NCI-H187 (cell line): ENCODE data around the gene SIPA1.
A peak's percentile ranks its signal among the peaks of the same experiment; 100 is the strongest.
"Not testable (repeated sequence)": the region's sequence is repeated elsewhere in the genome, so short reads cannot be mapped to it uniquely, and the experiment has no call there.

Source experiments
- DNase-seq, 2 experiments: peaks; one replicate each; lab custom pipeline; 2025; lab: John Stamatoyannopoulos, UW

Gene SIPA1

DNA sequence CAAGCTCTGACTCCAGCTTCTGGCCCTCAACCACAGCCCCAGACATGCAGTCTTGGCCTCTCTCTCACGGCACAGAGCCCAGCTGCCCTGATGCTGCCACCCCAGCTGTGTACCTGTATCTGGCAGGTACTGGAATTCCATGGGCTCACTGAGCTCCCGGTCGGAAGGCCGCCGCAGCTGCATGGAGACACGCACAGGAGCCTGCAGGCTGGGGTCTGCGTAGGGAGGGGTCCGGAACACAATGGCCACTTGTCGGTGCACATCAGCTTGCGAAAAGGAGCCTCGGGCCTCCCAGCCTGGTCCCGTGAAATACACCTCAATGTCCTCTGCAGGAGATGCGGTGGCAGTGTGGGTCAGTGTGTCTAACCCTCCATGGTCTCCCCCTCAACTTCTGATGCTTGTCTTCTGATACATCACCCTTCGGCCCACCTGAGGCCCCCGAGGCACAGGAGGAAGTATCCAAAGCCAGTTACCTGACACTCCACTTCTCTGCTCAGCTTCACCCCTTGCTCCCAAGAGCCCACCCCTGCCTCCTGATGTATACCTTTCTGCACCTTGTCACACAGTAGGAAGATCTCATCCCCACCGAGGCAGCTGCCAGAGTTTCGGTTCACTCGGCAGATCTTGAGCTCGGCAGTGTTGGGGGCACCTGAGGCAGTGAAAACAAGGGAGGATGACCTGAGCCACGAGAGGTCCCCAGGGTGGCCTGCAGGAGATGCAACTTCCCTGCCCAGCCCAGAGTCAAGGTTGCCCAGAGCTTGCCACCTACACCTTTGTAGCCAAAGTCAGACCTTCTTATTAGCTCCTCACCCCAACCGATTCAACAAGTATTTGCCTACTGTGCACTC, 20.5 kb downstream of the SIPA1 start:
- DNase-seq = no peak

DNA sequence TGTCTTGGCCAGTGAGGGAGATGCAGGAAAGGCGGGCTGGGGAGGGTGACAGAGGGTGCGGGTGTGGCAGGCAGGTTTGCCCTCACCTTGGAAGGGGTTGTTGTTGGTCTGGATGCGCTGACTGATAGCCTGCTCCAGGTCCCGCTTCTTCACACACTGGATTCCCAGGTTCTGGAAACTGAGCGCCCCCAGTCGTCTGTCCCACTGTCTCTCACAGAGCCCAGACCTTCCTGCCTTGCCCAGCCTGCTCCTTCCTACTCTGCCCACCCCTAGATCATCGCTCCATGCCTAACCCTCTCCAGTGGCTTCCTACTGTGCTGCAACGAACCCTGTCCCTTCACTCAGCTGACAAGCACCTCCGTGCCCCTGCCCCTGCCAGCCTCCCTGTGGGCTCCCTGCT, 22.1 kb downstream of the SIPA1 start:
- no peak for DNase-seq

GRCh38 chr11:65660908-65661307, 23.0 kb downstream of the SIPA1 start:
- not testable (repeated sequence) for DNase-seq

DNA sequence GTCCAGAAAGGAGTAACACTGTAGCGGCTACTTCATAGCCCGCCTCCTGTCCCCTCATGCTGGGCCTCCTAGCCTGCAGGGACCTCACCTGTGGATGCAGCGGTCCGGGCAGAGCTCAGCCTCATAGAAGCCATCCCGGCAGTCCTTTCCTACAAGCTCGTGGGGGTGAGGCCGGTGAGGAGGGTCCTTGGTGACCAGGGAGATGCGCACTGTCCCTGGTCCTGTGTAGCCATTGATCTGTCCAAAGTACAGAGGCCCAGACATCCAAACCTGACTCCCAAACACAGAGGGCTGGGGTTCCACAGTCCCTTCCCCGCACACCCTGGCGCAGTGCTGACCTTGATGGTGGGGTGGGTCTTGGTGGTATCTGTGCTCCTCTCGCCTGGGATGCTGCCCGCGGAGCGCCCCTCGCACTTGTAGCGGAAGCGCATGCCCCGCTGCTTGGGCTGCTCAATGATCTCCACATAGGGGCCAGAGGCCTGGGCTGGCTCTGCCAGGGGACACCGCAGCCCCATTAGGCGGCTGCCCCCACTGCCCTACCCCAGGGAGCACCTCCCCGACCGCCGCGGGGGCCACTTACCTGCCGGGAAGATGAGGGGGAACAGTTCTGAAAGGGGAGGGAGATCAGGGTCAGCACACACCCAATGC, 23.8 kb downstream of the SIPA1 start:
- no peak for DNase-seq

GRCh38 chr11:65662247-65662798, 24.4 kb downstream of the SIPA1 start:
- DNase-seq = no peak

- peak; percentile 42 to 74 for DNase-seq
These were observed 25.1 kb downstream of the SIPA1 start, which contains the start of gene RELA for GRCh38 chr11:65662799-65663638. TSS of gene RELA (minus strand) at chr11:65662916. CDS start at chr11:65662832, 84 bp downstream.

GRCh38 chr11:65663639-65664200, 25.8 kb downstream of the SIPA1 start:
- DNase-seq = no peak

GRCh38 chr11:65672180-65672860, 34.4 kb downstream of the SIPA1 start:
- no peak for DNase-seq

GRCh38 chr11:65672982-65673381, 35.1 kb downstream of the SIPA1 start:
- no peak for DNase-seq

- no peak for DNase-seq
These were observed 42.4 kb downstream of the SIPA1 start for GRCh38 chr11:65680192-65680743.

DNA sequence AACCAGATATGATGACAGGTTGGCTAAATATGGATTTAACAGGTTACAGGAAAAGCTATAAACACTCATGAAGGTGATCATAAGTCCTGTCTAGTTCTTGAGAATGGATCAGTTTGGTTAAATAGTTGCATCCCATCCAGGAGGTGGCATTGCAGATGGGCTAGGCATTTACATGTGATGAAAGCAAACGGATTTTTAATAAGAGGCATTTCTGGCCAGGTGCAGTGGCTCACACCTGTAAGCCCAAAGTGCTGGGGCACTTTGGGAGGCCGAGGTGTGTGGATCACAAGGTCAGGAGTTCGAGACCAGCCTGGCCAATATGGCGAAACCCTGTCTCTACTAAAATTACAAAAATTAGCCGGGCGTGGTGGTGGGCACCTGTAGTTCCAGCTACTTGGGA, 45.6 kb downstream of the SIPA1 start:
- not testable (repeated sequence) for DNase-seq

GRCh38 chr11:65685981-65686380, 48.1 kb downstream of the SIPA1 start:
- no peak for DNase-seq

GRCh38 chr11:65691847-65692246, 53.9 kb downstream of the SIPA1 start:
- not testable (repeated sequence) for DNase-seq

DNA sequence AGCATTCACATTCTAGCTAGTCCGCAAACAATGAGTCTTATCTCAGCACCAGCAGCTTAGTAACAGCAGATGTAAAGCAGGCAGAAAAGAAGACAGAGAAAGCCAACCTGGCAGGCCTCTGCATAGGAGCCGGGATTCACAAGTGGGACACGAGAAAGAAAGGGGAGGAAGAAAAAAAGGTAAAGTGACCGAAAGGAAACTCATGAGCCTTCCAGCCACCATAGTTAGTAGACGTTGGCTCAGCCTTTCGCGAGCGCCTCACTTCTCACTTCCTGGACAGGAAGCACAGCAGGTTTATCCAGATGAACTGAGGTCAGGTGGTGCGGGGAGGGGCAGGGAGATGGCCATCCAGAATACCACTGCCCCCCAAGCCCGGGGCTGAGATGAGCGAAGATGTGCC, 54.5 kb downstream of the SIPA1 start:
- no peak for DNase-seq

DNA sequence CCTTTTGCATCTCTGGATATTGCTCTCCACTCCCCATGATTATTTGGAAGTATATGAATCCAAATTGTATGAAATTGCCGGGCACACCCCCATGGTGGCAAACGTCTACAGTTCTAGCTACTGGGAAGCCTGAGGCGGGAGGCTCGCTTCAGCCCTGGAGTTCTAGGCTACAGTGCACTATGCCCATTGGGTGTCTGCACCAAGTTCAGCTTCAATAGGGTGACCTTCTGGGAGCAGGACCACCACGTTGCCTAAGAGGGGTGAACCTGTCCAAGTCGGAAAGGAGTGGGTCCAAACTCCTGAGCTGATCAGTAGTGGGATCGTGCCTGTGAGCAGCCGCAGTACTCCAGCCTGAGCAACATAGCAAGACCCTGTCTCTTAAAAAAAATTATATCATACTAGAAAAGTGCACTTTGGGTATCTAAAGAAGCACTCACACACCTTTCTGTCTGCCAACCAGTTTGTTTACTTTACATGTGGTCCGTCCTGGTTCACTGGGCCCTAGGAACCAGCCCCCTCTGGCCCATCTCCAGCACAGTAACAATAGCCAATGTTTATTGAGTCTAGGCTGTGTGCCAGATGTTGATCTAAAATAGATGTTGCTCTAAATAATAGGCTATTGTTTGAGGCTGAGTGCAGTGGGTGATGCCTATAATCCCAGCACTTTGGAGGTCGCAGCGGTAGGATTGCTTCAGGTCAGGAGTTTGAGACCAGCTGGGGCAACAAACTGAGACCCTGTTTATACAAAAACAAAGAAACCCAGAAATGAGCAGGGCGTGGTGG, 57.7 kb downstream of the SIPA1 start:
- DNase-seq = peak; percentile 12 to 19

DNA sequence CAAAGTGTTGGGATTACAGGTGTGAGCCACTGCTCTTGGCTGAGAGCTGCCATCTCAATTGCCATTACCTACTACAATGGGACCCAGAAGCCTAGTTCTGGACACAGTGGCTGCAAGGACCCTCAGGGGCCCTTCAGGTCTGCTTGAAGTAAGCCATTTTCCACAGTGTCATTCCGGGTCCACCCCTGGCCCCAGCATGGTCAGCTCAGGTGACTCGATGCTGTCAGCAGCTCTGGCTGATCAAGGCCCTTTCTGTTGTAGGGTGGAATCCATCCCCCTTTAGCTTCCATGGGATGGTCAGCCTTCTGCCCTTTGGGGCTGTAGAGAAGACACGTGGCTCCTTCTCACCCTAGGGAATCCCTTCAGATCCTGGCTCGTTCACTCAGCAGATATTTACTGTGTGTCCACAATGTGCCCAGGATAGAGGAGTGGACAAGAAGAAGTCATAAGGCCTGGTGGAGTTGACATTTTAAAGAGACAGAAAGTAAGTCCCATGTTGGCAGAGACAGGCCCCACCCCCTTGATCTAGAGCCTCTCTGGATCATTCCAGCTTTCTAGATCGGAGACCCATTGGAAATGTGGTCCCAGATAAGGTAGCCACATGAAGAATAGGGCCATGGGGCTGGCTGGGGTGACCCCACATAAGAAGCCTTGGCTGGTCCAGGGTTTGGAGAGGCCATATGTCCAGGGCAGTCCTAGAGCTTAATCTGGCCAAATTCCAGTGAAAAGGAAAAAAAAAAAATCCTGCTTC, 59.1 kb downstream of the SIPA1 start:
- DNase-seq = no peak

DNA sequence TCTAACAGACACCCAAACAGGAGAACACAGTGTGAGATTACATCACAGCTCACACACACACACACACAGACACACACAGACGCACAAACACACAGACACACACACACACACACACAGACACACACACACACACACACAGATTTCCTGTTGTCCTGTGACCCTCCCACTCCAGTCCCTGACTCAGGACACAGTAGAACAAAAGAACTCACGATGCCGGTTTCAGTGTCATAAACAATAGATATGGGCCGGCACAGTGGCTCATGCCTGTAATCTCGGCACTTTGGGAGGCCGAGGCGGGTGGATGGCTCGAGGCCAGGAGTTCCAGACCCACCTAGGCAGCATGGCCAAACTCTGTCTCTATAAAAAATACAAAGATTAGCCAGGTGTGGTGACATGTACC, 60.3 kb downstream of the SIPA1 start:
- DNase-seq = no peak

DNA sequence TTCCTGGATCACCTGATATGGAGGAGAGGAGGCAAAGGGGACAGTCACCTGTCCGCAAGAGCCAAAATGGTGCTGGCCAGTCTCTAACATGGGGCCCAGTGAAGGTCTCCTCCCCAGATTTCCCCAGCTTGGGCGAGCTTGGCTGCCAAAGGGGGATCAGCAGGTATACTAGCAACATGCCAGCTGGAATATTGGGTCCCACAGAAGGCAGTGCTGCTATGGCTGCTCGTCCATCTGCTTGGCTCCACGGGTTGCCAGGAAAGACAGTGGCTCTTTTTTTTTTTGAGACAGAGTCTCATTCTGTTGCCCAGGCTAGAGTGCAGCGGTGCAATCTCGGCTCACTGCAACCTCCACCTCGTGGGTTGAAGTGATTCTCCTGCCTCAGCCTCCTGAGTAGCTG, 61.4 kb downstream of the SIPA1 start:
- DNase-seq = no peak

GRCh38 chr11:65700399-65700798, 62.5 kb downstream of the SIPA1 start:
- DNase-seq = no peak
